Measurements from ENCODE around the gene PLBD1.

Gene PLBD1

DNA sequence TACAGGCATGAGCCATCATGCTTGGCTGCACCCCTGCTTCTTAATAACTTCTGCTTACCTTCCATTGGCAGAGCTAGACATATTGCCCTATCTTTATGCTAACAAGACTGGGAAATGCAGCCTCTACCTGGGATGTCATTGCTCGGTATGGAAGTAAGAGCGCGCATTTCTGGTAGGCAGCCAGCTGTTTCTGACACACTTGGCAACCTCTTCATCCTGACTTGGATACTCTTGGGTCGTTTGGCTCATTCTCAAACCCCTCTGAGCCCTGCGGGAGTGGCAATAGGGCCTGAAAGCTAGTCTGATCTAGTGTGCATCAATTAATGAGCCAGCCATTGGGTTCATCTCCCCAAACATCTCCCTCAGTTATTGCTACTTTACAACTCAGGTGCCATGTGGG, 5.4 kb upstream of the PLBD1 start:
- TF ChIP-seq, protein P1, sequence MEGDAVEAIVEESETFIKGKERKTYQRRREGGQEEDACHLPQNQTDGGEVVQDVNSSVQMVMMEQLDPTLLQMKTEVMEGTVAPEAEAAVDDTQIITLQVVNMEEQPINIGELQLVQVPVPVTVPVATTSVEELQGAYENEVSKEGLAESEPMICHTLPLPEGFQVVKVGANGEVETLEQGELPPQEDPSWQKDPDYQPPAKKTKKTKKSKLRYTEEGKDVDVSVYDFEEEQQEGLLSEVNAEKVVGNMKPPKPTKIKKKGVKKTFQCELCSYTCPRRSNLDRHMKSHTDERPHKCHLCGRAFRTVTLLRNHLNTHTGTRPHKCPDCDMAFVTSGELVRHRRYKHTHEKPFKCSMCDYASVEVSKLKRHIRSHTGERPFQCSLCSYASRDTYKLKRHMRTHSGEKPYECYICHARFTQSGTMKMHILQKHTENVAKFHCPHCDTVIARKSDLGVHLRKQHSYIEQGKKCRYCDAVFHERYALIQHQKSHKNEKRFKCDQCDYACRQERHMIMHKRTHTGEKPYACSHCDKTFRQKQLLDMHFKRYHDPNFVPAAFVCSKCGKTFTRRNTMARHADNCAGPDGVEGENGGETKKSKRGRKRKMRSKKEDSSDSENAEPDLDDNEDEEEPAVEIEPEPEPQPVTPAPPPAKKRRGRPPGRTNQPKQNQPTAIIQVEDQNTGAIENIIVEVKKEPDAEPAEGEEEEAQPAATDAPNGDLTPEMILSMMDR (IDR thresholded peaks at IDR 0.05; ENCODE audit: control extremely low read depth, extremely low read depth, low read depth, missing control alignments) = no peak
- ChIA-PET CTCF (interaction anchor here (0.9 to 1.8 kb wide), 9 partner anchors 9 to 335 kb away, joined by 3 to 6 read pairs (median 4); no protein-coding TSS in a partner anchor), POLR2A (no interaction called here)
- no peak for DNase-seq (ENCODE audit: extremely low spot score)

DNA sequence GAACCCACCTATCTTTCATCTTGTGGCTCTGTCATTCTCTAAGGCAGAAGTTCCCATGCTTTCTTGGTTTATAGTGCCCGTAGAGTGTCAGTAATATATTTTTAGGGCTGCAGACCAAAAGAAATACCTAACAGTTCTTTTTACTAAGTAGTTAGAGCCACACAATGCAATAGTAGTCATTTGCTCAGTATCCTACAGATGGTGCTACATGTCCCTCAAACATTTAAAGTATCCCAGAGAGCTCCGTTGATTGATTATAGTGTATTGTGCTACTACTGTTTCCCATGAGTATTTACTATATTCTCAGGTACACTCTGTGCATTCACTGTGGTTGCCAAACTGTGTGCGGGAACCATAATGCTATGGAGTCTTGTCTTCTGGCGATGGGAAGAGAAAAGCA, 4.7 kb upstream of the PLBD1 start:
- POLR2A ChIA-PET = no interaction called here
- CTCF ChIA-PET = interaction anchor here (0.6 to 1.8 kb wide), 9 partner anchors 10 to 335 kb away, joined by 3 to 6 read pairs (median 4); no protein-coding TSS in a partner anchor
- DNase-seq (ENCODE audit: extremely low spot score) = no peak
- TF ChIP-seq, protein P1 (IDR thresholded peaks at IDR 0.05; ENCODE audit: control extremely low read depth, extremely low read depth, low read depth, missing control alignments) = peak; percentile 39

DNA sequence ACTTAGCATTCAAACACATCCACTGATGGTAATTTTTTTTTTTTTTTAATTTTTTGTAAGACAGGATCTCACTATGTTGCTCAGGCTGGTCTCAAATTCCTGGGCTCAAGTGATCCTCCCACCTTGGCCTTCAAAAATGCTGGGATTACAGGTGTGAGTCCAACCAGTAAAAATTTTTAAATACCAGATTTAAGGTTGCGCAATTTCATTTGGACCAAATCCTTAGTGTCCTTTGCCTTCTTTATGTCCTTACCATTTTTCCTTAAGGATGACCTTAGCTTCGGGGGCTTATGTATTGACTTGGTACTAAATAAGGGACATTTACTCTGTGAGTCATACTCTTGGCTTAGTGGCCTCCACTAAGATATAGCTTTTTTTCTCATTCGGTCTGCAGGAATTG, 4.1 kb upstream of the PLBD1 start:
- ChIA-PET CTCF (interaction anchor here (0.6 to 2.5 kb wide), 6 partner anchors 9 to 334 kb away, joined by 3 to 9 read pairs (median 4); no protein-coding TSS in a partner anchor), POLR2A (no interaction called here)
- TF ChIP-seq, protein P1 (IDR thresholded peaks at IDR 0.05; ENCODE audit: control extremely low read depth, extremely low read depth, low read depth, missing control alignments) = no peak
- DNase-seq (ENCODE audit: extremely low spot score) = no peak

DNA sequence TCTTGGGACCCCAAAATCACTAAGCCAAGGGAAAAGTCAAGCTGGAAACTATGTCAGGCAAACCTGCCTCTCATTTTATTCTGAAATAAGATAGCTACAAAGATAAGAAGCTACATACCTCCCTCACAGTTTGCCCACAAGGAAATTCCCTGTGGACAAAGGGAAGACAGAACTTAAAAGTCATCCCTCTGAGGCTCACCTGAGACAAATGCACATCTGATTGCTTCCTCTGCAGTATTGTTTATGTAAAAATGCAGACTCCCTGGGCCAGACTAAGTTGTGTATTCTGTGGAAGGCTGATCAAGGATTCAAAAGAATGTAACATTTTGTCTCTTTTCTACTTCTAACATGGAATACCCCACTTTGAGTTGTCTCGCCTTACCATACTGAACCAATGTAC, 2.5 kb upstream of the PLBD1 start:
- ChIA-PET POLR2A (no interaction called here), CTCF (interaction anchor here (1.2 to 2.5 kb wide), 2 partner anchors 12 to 57 kb away, joined by 3 to 9 read pairs; no protein-coding TSS in a partner anchor)
- TF ChIP-seq, protein P1 (IDR thresholded peaks at IDR 0.05; ENCODE audit: control extremely low read depth, extremely low read depth, low read depth, missing control alignments) = no peak
- no peak for DNase-seq (ENCODE audit: extremely low spot score)

DNA sequence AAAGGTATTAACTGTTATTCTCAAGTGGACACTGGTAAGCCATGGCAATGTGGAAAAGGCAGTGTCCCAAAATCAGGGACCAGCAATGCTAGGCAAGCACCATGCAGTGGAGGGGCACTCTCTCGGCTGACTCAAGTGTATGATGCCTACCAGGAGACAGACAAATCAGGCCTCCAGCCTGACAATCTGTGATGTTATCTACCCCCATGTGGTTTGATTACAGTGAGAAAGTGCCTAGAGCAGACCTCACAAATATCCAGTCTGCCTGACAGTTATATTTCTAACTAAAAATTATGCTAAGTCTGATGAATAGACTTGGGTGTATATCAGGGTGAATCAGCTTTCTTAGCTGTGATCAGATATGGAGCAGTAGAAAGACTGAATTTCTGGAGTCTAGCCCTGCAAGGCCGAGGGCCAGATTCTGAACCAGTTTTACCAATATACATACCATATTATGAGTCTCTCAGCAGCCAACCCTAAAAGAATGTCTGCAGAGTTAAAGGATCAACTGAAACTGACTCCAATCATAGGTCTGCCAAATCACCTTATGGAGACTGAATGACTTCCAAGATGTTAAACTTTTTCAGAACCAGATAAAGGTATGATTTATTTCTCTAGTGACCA, 3.2 kb downstream of the PLBD1 start:
- POLR2A ChIA-PET = no interaction called here
- TF ChIP-seq, protein P1 (IDR thresholded peaks at IDR 0.05; ENCODE audit: control extremely low read depth, extremely low read depth, low read depth, missing control alignments) = no peak
- CTCF ChIA-PET = no interaction called here
- DNase-seq (ENCODE audit: extremely low spot score) = no peak

DNA sequence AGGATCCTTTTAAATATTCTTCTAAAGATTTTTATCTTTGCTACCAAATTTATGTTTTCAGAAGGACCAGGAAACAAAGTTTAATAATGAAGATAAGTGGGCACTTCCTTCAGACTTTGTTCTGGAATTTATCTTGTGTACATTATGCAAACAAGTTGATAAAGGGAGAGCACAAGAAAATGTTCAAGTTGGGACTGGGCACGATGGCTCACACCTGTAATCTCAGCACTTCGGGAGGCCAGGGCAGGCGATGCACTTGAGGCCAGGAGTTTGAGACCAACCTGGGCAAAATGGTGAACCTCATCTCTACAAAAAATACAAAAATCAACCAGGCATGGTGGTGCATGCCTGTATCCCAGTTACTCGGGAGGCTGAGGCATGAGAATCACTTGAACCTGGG, 4.6 kb downstream of the PLBD1 start:
- CTCF ChIA-PET = interaction anchor here (2.9 kb wide), 1 partner anchor 11 kb away, joined by 7 read pairs; no protein-coding TSS in a partner anchor
- POLR2A ChIA-PET = no interaction called here
- TF ChIP-seq, protein P1 (IDR thresholded peaks at IDR 0.05; ENCODE audit: control extremely low read depth, extremely low read depth, low read depth, missing control alignments) = no peak
- DNase-seq (ENCODE audit: extremely low spot score) = no peak
